MV-4-11 (cell line): ENCODE results near the gene CEP70.
"Not testable (repeated sequence)": the region's sequence is repeated elsewhere in the genome, so short reads cannot be mapped to it uniquely, and the experiment has no call there.

Experiments used
- DNase-seq: peaks from one replicate; lab custom pipeline; 2025; lab: John Stamatoyannopoulos, UW

Gene CEP70

DNA sequence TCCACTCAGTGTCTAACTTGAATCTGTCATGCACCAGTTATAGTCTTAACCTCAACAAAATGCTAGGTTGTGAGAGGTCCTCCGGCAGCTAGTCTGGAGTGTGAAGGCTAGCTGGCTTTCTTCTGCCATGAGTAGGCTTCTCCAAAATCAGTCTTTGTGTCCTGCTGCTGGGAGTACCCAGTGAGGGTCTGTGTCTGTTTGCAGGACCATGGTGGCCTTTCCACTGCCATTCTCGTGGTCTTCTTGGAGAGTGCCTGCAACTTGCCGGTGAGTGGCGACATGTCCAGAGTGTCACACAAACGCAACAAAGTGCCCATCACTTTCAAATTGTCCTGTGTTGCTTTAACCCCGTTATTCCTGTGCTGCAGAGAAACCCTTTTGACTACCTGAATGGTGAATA is 125.6 kb downstream of the CEP70 start:
- no peak for DNase-seq

DNA sequence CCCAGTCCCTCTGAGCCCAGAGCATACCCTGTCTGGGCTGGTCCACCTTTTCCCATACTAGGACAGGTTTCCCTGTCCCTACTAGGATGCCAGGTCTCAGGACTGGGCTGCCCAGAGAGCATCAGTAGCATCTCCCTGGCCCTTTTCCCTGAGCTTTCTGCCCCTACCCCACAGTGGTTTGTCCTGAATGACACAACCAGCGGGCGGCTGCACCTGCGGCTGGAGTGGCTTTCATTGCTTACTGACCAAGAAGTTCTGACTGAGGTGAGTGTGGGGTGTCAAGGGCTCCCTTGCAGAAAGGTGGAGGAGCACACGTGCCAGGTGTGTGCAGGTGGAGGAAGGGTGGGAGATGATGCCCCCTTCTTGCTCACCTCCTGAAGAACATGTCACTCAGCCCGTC is 126.1 kb downstream of the CEP70 start:
- DNase-seq: no peak

DNA sequence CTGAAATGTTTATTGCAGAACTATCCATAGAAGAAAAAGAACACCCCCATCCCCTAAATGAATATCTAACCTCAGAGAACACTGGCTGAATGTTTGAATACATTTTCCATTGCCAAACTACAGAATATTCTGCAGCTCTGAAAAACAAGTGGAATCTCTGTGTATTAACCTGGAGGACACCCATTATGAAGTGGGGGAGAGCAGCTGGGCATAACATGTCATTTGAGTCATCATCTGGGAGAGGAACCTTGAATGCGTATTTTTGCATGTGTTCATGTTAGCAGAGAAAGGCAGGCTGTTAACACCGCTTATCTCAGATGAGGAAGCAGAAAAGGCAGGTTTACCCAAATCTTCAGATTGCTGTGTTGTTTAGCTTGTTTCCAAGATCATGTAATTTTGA is 128.1 kb downstream of the CEP70 start:
- peak; percentile 36 for DNase-seq

DNA sequence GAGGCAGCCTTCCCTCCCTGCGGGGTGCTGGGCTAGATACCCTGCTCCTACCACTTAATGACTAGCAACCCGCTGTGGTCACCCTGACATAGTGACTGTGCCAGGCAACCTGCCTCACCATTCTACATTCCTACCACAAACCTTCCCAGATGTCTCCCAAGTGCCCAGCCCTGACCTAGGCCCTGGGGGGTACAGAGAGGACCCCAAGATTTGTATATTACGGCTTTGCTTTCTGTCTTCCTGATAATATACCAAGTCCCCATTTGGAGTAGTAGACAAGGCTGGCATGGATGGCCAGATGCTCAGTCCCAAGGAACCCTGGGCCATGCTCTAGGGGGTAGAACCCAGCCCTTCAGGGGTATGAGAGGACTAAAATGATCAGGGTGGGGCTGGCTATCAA is 128.6 kb downstream of the CEP70 start:
- DNase-seq: no peak

DNA sequence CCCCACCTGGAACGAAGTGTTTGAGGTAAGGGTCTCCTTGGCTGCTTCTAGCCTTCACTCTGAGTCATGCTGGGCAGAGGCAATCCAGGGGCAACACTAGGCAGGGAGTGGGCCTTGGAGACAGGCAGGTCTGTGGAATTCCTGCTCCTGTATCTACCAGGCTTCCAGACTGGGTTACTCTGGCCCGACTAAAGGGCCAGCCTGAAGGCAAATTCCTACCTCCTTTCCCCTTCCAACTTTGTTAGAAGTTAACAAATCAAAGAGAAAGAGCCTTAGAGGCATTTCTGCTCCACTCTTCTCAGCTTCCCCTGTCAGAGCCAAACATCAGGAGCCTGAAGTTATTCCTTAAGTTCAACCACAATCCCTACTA is 129.6 kb downstream of the CEP70 start:
- DNase-seq: no peak

DNA sequence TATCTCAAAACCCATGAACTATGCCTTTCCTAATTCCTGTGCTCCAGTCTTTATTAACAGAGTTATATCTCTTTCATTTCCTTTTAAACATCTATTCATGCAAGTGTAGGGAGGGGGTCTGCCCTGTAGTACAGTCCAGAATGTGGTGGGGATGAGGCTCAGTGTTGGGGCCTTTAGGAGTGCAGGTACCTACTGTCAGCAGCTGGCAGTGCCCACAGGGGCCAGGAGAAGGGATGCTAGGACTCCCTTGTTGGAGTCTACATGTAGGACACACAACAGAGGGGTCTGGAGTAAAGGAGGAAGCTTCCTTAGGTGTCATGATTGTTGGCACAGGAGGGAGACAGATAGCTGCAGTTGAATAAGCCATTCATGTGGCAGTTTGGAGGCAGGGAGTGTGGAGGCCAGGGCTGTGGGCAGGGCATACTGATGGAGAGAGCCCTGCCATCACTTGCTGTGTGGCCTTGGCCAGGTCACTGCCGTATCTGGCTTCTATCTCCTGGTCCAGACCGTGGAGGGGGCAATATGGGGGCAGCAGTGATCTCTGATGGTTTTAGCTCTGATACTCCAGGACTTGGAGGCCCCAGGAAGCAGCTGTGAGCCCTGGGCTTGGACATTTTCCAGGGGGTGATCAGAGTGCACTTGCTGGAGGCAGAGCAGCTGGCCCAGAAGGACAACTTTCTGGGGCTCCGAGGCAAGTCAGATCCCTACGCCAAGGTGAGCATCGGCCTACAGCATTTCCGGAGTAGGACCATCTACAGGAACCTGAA is 130.2 kb downstream of the CEP70 start:
- no peak for DNase-seq

DNA sequence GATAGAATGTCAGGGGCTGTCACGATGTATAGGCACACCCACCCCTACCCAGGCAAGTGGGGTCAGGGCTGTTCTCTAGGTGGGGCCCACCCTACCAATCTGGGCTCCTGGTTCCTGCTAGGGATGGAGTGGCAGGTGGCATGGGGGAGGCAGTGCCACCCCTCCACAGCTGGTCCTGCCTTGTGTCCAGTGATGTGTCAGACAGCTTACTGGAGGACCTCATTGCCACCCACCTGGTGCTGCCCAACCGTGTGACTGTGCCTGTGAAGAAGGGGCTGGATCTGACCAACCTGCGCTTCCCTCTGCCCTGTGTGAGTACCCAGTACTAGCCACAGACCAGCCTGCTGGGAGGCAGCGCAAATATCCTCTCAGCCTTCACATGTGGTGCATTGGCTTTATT is 132.2 kb downstream of the CEP70 start:
- DNase-seq: no peak

DNA sequence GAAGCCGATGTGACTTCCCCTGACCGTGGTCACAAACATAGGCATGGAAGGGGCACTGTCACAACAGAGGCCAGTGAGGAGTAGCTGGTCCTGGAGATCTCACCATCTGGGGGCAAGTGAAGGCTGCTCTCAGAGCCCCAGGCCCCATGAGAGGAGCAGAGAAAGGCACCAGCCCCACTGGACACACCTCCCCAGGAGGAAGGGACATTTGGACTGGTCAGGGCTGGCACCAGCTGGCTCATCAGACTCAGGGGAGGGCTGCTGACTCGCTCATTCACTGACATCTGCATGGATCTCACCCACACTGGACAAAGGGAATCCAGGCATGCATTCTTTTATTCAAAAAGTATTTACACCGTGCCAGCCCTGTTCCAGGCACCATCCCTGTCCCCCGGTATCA is 132.8 kb downstream of the CEP70 start:
- no peak for DNase-seq

DNA sequence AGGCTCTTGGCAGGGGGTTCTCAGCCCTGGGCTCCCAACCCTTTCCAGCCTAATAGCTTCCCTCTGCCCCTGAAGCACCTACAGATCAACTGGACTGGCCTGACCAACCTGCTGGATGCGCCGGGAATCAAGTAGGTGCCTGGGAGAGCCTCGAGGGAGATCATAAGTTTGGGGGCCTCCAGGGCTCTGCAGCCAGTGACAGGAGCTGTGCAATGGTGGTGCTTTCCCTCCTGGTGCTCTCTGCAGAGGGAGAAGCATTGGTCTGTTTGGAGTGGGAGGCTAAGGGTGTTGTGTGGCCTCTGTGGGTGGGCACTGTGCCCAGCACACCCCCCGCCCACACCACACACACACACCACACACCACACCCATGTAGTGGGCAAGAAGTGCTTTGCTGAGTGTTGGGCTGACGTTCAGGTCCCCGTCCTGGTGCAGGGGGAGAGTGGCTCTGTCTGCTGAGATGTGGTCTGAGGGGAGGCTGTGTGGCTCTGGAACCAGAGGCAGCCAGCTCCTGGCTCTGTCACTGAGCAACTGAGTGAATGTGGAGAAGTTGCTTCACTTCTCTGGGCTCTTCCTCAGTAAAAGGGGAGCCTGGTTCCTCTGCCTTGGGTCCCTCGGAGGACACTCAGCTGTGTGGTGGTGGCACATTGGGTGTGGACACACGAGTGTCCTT is 133.4 kb downstream of the CEP70 start:
- DNase-seq: no peak

DNA sequence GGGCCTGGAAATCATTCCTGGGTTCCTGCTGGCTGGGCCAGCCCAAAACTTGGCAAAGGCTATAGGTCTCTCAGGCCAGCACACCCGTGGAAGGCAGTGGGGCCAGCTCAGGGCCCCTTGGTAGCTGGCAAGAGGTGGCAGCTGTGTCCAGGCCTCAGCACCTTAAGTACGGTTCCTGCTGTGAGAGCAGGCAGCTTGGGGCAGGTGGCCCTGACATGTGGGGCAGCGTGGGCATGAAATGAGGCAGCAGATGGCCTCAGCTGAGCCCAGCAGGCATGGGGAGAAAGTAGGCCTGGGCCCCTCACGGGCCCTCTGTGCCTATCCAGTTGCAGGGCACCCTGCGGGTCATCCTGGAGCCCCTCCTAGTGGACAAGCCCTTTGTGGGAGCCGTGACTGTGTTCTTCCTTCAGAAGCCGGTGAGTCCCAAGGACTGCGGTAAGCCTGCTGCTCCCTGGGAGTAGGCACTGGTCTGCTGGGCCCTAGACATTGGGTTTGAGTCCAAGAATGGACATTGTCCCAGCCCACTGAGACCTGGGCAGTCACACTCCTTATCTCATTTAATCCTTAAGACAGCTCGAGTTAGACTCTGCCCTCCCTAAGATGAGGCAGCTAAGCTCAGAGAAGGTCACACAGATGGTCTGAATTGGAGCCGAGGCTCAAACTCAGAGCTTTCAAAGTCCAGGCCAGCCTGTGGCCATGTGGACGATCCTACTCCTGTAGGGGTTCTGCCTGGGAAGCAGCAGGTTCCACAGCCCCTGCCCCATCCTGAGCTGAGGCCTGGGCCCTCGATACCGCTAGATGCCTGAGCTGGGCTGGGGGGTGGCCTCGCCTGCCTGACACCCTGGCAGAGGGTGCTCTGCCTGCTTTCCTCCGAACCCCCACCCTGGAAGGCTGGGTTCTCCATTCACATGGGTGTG is 134.2 kb downstream of the CEP70 start:
- no peak for DNase-seq

DNA sequence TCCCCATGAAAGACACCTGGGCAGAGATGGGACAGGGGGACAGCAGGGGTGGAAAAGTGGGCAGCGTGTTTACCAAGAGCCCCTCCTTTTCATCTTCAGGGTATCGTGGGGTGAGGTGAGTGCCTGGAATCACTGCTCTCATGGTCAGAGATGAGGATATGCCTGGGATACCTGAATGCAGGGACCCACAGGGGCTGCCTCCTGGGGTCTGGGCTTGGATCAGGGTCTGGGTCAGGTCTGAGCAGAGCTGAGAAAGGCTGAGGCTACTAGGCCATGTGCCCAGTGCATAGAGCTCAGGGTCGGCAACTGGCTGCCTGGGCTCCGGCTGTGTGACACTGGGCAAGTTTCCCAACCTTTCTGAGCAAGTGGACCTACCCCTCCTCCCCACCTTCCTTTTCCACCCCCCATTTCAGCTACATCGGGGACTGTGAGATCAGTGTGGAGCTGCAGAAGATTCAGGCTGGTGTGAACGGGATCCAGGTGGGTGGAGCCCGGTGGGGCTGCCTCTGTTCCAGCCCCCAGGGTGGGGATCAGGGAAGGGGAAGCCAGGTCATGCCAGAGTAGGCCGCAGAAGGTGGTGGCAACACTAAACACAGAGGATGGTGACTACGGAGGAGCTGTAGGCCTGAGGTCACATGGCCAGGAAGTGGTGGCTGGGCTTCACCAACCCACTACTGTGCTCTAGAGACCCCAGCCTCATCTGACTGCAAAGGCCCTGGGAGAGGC is 135.1 kb downstream of the CEP70 start:
- DNase-seq: no peak

DNA sequence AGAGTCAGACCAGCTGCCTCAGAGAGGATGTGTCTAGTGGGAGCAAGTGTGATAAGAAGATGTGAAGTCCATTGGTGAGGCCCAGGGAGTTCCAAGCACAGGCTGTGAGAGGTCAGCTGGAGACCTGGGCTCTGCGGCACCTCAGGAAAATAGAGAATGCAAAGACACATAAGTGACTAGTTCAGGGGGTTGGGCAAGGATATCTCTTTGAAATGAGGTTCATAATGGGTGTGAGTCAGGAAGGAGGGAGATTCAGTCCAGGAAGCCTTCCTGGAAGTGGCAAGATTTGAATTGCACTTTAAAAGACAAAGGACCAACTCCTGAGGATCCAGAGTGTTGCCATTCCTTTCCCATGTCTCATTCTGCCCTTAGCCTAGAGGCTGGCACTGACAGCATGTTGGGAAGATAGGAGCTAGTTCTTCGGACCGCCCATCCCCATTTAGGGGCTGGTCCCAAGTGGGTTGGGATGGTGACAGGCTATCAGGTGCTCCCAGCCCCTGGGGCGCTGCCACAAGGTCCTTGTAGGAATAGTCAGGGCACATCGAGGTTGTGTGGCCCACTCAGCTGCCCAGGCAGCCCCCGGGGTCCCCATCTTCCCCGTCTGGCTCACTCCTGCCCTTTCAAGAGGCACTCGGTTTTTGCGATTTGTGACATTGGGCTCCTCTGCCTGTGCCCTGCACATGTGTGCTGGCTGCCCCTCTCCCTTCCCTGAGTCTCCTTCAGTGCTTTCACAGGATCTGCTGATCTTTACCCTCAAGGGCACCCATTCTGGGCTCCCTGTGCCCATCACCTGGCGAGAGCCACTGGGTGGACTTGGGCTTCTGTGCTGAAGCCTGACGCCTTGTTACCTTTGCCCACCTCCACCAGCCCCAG is 136.0 kb downstream of the CEP70 start:
- no peak for DNase-seq

DNA sequence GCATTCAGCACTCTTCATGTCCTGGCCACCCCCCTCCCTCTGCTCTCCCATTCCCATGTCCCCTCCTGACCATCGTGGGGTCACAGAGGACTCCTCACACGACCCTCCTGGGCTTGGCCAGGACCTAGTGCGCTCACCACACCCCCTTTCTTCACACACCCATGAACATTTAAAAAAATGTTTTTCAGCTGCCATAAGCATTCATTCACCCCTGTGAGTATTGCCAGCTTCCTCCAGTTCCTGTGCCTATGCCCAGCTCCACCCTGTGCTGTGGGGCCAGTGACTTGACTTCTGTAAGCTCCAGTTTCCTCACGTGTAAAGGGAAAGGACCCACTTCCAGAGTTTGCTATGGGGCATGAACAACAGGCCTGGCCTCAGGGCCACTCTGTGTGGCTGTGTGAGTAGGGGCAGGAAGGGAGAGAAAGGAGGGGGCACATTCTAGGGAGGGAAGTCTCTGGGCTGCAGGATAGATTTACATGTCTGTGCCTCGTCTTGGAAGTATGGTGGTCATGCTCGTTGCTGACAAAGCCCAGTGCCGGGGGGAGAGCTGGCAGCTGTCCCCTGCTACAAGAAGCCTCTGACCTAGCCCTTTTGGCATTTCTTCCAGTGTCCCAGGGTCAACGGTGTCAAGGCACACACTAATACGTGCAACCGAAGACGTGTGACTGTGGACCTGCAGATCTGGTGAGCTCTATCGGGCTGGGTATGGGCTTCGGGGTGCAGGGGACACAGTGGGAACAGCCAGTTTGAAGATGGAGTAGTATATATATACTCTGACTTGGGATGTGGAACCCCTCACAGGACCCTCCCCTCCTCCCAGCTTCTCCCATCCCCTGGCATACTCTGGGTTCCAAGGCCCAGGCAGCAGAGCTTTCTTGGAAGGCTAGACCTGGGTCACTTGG is 136.8 kb downstream of the CEP70 start:
- no peak for DNase-seq

DNA sequence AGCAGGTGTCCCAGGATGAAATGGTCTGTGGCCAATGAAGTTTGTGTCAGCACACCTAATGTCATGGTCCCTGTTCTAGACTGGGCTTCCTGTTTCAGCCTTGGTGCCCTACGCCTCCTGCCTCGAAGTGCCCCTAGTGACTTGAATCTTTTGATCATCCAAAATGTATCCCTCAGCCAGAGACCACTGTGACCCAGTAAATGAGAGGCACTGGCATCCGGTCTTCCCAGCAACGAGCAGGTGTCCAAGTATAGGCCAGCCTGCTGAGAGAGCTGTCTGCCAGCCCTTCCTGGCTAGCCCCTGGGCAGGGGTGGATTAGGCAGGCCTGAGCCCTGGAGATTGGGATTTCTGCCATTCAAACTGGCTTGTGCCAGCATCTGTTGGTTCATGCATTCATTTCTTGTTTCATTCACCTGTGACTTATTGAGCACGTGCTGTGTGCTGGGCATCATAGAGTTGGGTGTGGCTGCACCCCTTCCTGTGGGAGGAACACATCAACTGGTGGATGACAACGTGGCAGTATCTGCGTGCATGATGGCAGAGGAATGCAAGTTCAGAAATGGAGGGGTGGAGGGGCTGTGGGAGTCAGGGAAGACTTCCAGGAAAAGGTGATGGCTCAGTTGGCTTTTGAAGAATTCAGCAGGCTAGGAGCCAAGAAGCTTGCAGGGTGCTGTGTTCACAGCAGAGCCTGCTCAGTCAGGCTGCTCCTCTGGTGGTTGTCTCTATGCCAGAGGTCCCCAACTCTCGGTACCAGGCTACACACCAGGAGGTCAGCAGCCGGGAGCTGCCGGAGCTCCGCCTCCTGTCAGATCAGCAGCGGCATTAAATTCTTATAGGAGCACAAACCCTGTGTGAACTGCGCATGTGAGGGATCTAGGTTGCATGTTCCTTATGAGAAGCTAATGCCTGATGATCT is 138.0 kb downstream of the CEP70 start:
- no peak for DNase-seq

DNA sequence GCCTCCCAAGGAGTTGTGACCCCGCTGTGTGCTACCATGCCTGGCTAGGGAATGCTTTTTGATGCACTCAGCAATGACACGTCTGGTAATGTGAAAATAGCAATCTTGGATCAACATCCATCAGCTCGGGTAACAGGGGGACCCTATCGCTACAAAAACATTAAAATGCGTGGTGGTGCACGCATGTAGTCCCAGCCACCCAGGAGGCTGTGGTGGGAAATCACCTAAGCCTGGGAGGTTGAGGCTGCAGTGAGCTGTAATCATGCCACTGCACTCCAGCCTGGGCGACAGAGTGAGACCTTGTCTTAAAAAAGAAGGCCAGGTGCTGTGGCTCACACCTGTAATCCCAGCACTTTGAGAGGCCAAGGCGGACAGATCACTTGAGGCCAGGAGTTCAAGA is 140.1 kb downstream of the CEP70 start:
- not testable (repeated sequence) for DNase-seq

DNA sequence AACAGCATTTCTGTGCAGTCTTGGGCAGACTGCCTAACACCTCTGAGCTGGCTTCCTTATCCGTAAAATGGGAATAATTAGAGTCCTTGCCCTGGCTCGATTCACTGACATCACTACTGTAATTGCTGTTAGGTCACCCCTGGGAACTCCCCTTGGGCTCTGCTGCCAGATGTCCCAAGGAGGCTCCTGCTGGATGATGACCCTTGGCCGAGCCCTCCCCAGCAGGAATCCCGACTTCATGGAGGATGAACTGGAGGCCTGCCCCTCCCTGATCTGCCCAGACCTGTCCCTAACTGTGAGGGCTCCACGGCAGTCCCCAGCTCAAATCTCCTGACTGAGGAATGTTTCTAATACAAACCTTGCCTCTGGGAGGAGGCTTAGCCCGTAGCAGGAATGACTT is 141.6 kb downstream of the CEP70 start:
- DNase-seq: no peak

DNA sequence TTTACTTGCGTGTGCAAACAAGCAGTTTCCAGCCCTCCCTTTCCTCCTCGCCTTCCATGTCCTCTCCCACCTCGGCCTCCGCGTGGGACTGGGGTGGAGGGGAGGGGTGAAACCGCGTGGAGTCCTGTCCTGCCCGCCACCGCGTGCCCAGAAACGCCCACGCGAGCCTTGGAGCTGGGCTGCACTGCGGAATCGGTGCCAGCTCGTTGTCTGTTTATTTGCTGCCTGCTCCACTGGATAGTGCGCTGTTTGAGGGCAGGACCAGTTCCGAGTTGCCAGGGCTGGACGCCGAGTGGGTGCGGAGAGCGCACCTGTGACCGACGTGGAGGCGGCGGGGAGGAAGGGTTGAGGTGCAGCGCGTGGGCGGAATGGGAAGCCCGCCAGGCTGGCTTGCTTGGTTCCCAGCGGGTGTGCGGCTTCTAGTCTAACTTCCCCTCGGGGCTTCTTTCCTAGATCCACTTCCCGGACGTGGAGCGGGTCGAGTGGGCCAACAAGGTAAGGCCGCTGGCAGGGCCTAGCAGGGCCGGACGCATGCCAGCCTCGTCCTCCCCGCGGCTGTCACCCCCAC is 142.4 kb downstream of the CEP70 start:
- DNase-seq: no peak

DNA sequence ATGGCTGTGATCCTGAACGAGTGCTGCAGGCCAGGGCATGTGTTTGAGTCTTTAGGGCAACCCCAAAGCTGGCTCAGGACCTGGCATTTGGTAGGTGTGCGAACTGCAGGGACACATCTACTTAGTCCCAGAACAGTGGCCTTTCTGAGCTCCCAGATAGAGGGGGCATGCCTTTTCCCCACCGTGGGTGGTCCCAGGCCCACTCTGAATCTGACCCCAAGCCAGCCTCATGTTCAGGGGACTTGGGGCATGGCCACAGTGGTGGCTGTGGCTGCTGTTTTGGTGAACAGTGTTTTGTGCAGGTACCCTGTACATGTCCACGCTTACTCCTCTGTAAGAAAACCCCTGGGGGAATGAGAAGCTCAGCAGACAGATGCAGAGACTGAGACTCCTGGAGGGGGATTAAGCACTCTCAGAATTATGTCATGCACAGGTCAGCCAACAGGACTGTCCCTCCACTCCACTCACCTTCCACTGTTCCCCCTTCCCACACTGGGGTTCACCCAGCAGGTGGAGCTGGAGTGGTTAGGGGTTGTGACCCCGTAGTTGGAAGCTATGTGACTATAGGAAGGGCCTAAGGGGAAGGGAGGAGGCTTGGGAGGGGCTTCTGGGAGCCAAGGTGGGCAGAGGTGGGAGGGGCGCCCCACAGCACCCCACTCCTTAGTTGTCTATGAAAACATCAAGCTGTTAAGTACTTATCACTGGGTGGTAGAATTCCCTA is 143.2 kb downstream of the CEP70 start:
- DNase-seq: no peak
